B cell (primary cell): Measurements from ENCODE around the gene PRKCZ. TPM values are rescaled to one million over a fixed set of nuclear protein-coding genes. Genes with fewer than 3 reads are reported as not detected.

Experiments
- ATAC-seq: fragments of 200-7000 bp; cut with Tn5 transposase; one replicate; pipeline ENCODE4 v1.10.0; 2021; ENCODE audit warnings: low read depth, mild to moderate bottlenecking, moderate number of reproducible peaks, moderate library complexity
- CTCF ChIA-PET: fragments of 350-600 bp; sonication (Branson Sonifier 250); formaldehyde crosslinking; loops from one replicate; lab custom pipeline; 2021; ENCODE audit warnings: antibody characterized with exemption, inconsistent platforms; lab: Charles Lee
- POLR2A ChIA-PET: fragments of 350-600 bp; sonication (Branson Sonifier 250); formaldehyde crosslinking; loops from one replicate; lab custom pipeline; 2021; ENCODE audit warnings: antibody characterized with exemption; lab: Charles Lee
- DNase-seq: peaks from one replicate; pipeline ENCODE4 v3.0.0; 2013
- H2AFZ ChIP-seq: 2 replicates; pipeline ENCODE4 v1.6.1; 2012; ENCODE audit warnings: mild to moderate bottlenecking, low read depth, low read length; ENCODE audit not compliant: insufficient read depth, poor library complexity, severe bottlenecking
- H3K27ac ChIP-seq, 2 donors: 1 replicate in 1 of 2; 2 replicates in 1 of 2; pipeline ENCODE4 v1.5.1; 2012 to 2013; ENCODE audit warnings: low read length in 2 of 2, mild to moderate bottlenecking in 2 of 2, moderate library complexity in 1 of 2
- H3K27me3 ChIP-seq, 4 experiments: fragments of 200-600 bp in 1 of 4; sonication (generic) in 1 of 4; replicated peaks in 1 of 4; 1 replicate in 2 of 4; 2 replicates in 2 of 4; pipeline versions ENCODE4 v1.6.1 to v1.7.0; 2013 to 2016; ENCODE audit warnings: low read length in 3 of 4, mild to moderate bottlenecking in 2 of 4, mixed read lengths in 1 of 4, moderate library complexity in 1 of 4; ENCODE audit not compliant: insufficient read depth in 4 of 4, control insufficient read depth in 3 of 4; ENCODE audit errors: control extremely low read depth in 1 of 4
- H3K36me3 ChIP-seq, 2 experiments: replicated peaks in 1 of 2; 1 replicate in 1 of 2; 2 replicates in 1 of 2; pipeline versions ENCODE4 v1.6.1 to v1.7.1; 2013; ENCODE audit warnings: low read length in 1 of 2; ENCODE audit not compliant: insufficient read depth in 2 of 2, control insufficient read depth in 1 of 2; ENCODE audit errors: control extremely low read depth in 1 of 2, extremely low read depth in 1 of 2
- H3K4me1 ChIP-seq, 2 donors: fragments of 200-600 bp in 1 of 2; sonication (generic) in 1 of 2; 1 replicate in 1 of 2; 2 replicates in 1 of 2; pipeline versions ENCODE4 v1.5.1 to v1.6.1; 2013 to 2017; ENCODE audit warnings: low read length in 2 of 2; ENCODE audit not compliant: control insufficient read depth in 2 of 2, insufficient read depth in 2 of 2
- H3K4me2 ChIP-seq: replicated peaks from 2 replicates; pipeline ENCODE3; 2012; ENCODE audit warnings: mild to moderate bottlenecking, low read depth, low read length; ENCODE audit not compliant: poor library complexity, severe bottlenecking
- H3K4me3 ChIP-seq, 5 experiments: fragments of 200-600 bp in 1 of 5; sonication (generic) in 1 of 5; 1 replicate in 3 of 5; 2 replicates in 2 of 5; pipeline versions ENCODE4 v1.5.1 to v1.7.0; 2011 to 2016; ENCODE audit warnings: low read length in 4 of 5, mild to moderate bottlenecking in 4 of 5, low read depth in 2 of 5, control low read depth in 1 of 5, moderate library complexity in 1 of 5; ENCODE audit not compliant: insufficient read depth in 1 of 5; ENCODE audit errors: control extremely low read depth in 1 of 5, extremely low read depth in 1 of 5
- H3K79me2 ChIP-seq: fragments of 200-600 bp; sonication (generic); one replicate; pipeline ENCODE4 v1.6.0; 2016; ENCODE audit warnings: low read length; ENCODE audit not compliant: control insufficient read depth, insufficient read depth
- H3K9ac ChIP-seq: fragments of 200-600 bp; sonication (generic); 2 replicates; pipeline ENCODE4 v1.6.1; 2017; ENCODE audit warnings: mild to moderate bottlenecking, low read length, moderate library complexity
- H3K9me3 ChIP-seq, 3 donors: one replicate each; pipeline versions ENCODE4 v1.6.1 to v1.7.1; 2013; ENCODE audit warnings: low read length in 2 of 3; ENCODE audit not compliant: control insufficient read depth in 2 of 3, insufficient read depth in 1 of 3; ENCODE audit errors: control extremely low read depth in 1 of 3
- H4K20me1 ChIP-seq: 2 replicates; pipeline ENCODE4 v1.6.0; 2012; ENCODE audit warnings: mild to moderate bottlenecking, low read length; ENCODE audit not compliant: insufficient read depth, control insufficient read depth, poor library complexity, severe bottlenecking
- H3K27ac Mint-ChIP-seq: one replicate; pipeline ENCODE4 v1.8.0; 2021; ENCODE audit warnings: mixed read lengths
- H3K27me3 Mint-ChIP-seq: one replicate; pipeline ENCODE4 v1.8.0; 2021; ENCODE audit warnings: mixed read lengths
- H3K4me1 Mint-ChIP-seq: one replicate; pipeline ENCODE4 v1.8.0; 2021; ENCODE audit warnings: mixed read lengths
- H3K4me3 Mint-ChIP-seq: one replicate; pipeline ENCODE4 v1.8.0; 2021; ENCODE audit warnings: mixed read lengths
- H3K9me3 Mint-ChIP-seq: one replicate; pipeline ENCODE4 v1.8.0; 2022; ENCODE audit warnings: mixed read lengths; ENCODE audit not compliant: insufficient read depth
- EZH2 ChIP-seq: IDR thresholded peaks from 2 replicates; pipeline ENCODE4 v1.6.1; 2012; ENCODE audit warnings: borderline replicate concordance, low read depth, mild to moderate bottlenecking, moderate library complexity, low read length; ENCODE audit not compliant: insufficient read depth, poor library complexity, severe bottlenecking
- WGBS: methylation state at CpG from one replicate; pipeline ENCODE4 v1.1.5; 2013; ENCODE audit warnings: missing lambda C conversion rate; ENCODE audit not compliant: insufficient coverage; 5-methylcytosine and 5-hydroxymethylcytosine counted together
- intact Hi-C: fragments of 100-400 bp; cut with micrococcal nuclease; formaldehyde crosslinking; loops from one replicate; pipeline ENCODE4 v1.10.0; 2022
- polyA plus RNA-seq: library from polyadenylated mRNA; depleted of rRNA; stranded (reverse); fragments of >200 nt; gene quantifications from 2 replicates; pipeline ENCODE4 v1.2.3, GENCODE V29; 2012
- total RNA-seq, 2 donors: library from RNA; stranded (reverse); fragments of 120-200 nt in 1 of 2; gene quantifications; 1 replicate in 1 of 2; 2 replicates in 1 of 2; pipeline versions ENCODE4 v1.2.3 to v1.2.4, GENCODE V29; 2013 to 2022
- TF ChIP-seq, protein P1 (sequence below): fragments of 200-600 bp; IDR thresholded peaks from one replicate; pipeline ENCODE4 v1.8.0; 2022; ENCODE audit warnings: antibody characterized with exemption, mild to moderate bottlenecking

Gene PRKCZ
- total and polyA plus RNA-seq, 2 donors (not counting 1 experiment from before 2014, with no cell fraction given), result 17.9 to 53.2 TPM

GRCh38 chr1:2189459-2190425, 139.5 kb downstream of the PRKCZ start:
- TF ChIP-seq, protein P1, sequence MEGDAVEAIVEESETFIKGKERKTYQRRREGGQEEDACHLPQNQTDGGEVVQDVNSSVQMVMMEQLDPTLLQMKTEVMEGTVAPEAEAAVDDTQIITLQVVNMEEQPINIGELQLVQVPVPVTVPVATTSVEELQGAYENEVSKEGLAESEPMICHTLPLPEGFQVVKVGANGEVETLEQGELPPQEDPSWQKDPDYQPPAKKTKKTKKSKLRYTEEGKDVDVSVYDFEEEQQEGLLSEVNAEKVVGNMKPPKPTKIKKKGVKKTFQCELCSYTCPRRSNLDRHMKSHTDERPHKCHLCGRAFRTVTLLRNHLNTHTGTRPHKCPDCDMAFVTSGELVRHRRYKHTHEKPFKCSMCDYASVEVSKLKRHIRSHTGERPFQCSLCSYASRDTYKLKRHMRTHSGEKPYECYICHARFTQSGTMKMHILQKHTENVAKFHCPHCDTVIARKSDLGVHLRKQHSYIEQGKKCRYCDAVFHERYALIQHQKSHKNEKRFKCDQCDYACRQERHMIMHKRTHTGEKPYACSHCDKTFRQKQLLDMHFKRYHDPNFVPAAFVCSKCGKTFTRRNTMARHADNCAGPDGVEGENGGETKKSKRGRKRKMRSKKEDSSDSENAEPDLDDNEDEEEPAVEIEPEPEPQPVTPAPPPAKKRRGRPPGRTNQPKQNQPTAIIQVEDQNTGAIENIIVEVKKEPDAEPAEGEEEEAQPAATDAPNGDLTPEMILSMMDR, result no peak
- no peak for TF ChIP-seq EZH2
- peak overlapping the region; percentile 75 for H3K4me3 Mint-ChIP-seq

More at GRCh38 chr1:2189459-2190425, 139.5 kb downstream of the PRKCZ start:
- peak; percentile 90 for ATAC-seq
- peaks cover 0 to 2% (median 0%) of the 10 kb centered on the region in 3 donors for H3K9me3 ChIP-seq
- H3K27me3 ChIP-seq, result no peaks in the 10 kb centered on the region
- peak overlapping the region; percentile 93 for H3K27ac Mint-ChIP-seq
- ChIA-PET CTCF (interaction anchor here (0.7 to 13.5 kb wide), 6 partner anchors 15 to 191 kb away, joined by 3 to 295 read pairs (median 4); no protein-coding TSS in a partner anchor), POLR2A (interaction anchor here (0.5 to 1.8 kb wide), 4 partner anchors 13 to 202 kb away, joined by 3 to 7 read pairs (median 4); partner anchors contain the start of genes MORN1 and RER1)
- peaks cover 15% of the 10 kb centered on the region for H3K4me1 Mint-ChIP-seq
- peaks cover 6% of the 10 kb centered on the region for H4K20me1 ChIP-seq
- peaks cover 4 to 25% of the 10 kb centered on the region in 2 donors for H3K4me1 ChIP-seq
- H3K9me3 Mint-ChIP-seq, result no peaks in the 10 kb centered on the region
- H3K4me3 ChIP-seq, result peak overlapping the region in 4 of 5 experiments; percentile 33 to 57 (median 54)
- peak overlapping the region; percentile 65 for H2AFZ ChIP-seq
- peak; percentile 90 for DNase-seq
- H3K4me2 ChIP-seq, result peak overlapping the region; percentile 91
- intact Hi-C loops, result loop anchor here (1.0 to 10.0 kb wide), 6 partner anchors 15 to 1235 kb away; no protein-coding TSS in a partner anchor
- peaks cover 21% of the 10 kb centered on the region for H3K79me2 ChIP-seq
- 76% methylated on average over 65 of the region's 65 CpGs for WGBS
- peak overlapping the region in 1 of 2 donors; percentile 73 for H3K27ac ChIP-seq
- H3K9ac ChIP-seq, result peak overlapping the region; percentile 58
- H3K27me3 Mint-ChIP-seq, result no peaks in the 10 kb centered on the region
- H3K36me3 ChIP-seq, result peaks cover 0 to 11% of the 10 kb centered on the region in 2 experiments
